ENCODE results near the gene CPLANE2.
A peak's percentile ranks its signal among the peaks of the same experiment; 100 is the strongest.

CPLANE2 gene

DNA sequence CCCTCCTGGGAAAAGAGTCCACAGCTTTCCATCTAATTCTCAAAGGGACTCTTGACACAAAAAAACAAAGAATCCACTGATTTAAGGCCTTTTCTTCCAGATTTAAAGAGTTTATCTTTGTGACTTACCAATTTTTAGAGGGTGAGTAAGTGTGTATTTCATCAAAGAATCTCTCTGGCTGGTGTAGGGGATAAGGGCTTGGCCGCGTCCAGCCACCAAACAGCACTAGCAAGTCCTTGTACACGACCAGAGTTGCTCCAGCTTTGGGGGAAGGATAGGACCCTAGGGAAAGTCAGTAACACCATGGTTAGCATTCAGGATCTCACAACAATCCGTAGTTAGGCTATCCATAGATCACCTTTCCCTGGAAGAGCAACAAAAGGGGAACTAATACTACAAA, 19.5 kb upstream of the CPLANE2 start:
- TF ChIP-seq, protein P1, sequence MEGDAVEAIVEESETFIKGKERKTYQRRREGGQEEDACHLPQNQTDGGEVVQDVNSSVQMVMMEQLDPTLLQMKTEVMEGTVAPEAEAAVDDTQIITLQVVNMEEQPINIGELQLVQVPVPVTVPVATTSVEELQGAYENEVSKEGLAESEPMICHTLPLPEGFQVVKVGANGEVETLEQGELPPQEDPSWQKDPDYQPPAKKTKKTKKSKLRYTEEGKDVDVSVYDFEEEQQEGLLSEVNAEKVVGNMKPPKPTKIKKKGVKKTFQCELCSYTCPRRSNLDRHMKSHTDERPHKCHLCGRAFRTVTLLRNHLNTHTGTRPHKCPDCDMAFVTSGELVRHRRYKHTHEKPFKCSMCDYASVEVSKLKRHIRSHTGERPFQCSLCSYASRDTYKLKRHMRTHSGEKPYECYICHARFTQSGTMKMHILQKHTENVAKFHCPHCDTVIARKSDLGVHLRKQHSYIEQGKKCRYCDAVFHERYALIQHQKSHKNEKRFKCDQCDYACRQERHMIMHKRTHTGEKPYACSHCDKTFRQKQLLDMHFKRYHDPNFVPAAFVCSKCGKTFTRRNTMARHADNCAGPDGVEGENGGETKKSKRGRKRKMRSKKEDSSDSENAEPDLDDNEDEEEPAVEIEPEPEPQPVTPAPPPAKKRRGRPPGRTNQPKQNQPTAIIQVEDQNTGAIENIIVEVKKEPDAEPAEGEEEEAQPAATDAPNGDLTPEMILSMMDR (conservative IDR thresholded peaks at IDR 0.05; ENCODE audit: low read depth), result no peak

DNA sequence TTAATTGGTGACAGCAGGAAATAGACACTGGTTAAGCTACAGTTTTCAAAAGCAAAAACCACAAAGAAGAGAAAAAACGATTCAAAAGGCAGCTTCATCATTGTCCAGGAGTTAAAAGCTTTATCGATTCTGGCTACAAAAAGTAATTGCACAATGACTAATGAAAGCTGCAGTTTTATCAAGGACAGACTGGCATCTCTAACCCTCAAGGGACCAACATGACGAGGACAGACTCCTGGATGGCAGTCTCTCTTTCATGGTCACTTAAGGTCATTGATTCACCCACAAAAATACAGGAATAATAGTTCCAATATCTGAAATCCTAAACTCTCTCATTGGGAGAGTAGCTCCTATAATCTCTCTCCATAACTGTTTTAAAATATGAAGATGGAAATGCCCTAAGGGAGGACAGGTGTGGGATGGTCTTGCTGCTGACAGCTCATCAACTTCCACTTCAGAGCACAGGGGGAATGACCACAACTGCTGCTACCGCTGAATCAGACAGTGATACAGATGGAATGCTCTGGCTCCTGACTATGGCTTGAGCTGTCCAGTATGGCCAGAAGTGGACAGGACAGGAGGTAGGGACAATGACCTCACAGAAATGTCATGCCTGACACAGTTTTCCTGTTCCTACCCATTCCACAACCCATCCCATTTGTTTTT, 17.4 kb upstream of the CPLANE2 start:
- TF ChIP-seq, protein P1 (conservative IDR thresholded peaks at IDR 0.05; ENCODE audit: low read depth), result no peak
- no peak overlapping the region for H3K27ac ChIP-seq
- no peak for DNase-seq (ENCODE audit: low spot score)
- CTCF ChIA-PET, result interaction anchor here (0.5 to 1.0 kb wide), 2 partner anchors 10 to 36 kb away, joined by 3 to 9 read pairs; no protein-coding TSS in a partner anchor
- POLR2A ChIA-PET (ENCODE audit: low non-redundant PET), result no interaction called here

More for the DNA sequence above, 19.5 kb upstream of the CPLANE2 start:
- ChIA-PET POLR2A (ENCODE audit: low non-redundant PET) (no interaction called here), CTCF (no interaction called here)
- no peak overlapping the region for H3K27ac ChIP-seq
- no peak for DNase-seq (ENCODE audit: low spot score)

DNA sequence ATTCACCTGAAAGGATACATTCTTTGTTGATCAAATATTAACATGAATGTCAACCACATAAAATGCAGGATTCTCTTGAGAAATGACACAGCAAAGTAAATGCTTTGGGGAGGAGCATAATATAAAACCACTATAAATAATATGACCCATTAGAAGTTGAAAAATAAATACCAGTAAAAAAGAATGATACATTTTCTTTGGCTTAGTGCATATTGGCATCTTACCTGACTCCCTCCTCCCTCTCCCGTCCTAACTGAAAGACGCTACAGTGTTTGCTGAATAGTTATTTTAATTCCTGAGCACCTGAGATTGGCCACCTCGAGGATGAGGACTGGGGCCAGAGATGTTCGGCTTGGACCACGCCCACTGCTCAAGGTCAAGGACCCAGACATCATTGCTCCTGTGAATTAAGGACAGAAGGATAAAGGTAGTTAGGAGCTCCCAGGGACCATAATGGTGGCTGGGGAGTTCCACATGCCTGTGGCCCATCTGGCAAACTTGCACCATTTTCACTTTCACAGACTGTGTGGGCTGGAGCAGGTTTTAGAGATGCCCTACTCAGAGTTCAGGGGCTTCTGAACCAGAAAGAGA, 16.4 kb upstream of the CPLANE2 start:
- TF ChIP-seq, protein P1 (conservative IDR thresholded peaks at IDR 0.05; ENCODE audit: low read depth), result no peak
- H3K27ac ChIP-seq, result no peak overlapping the region
- ChIA-PET POLR2A (ENCODE audit: low non-redundant PET) (no interaction called here), CTCF (interaction anchor here (1.0 kb wide), 1 partner anchor 9 kb away, joined by 9 read pairs; no protein-coding TSS in a partner anchor)
- DNase-seq (ENCODE audit: low spot score), result no peak

- CTCF ChIA-PET, result no interaction called here
- DNase-seq (ENCODE audit: low spot score), result no peak
- TF ChIP-seq, protein P1 (conservative IDR thresholded peaks at IDR 0.05; ENCODE audit: low read depth), result no peak
- POLR2A ChIA-PET (ENCODE audit: low non-redundant PET), result no interaction called here
- H3K27ac ChIP-seq, result no peak overlapping the region
These were observed 15.9 kb upstream of the CPLANE2 start for GRCh38 chr1:16252912-16253311.

DNA sequence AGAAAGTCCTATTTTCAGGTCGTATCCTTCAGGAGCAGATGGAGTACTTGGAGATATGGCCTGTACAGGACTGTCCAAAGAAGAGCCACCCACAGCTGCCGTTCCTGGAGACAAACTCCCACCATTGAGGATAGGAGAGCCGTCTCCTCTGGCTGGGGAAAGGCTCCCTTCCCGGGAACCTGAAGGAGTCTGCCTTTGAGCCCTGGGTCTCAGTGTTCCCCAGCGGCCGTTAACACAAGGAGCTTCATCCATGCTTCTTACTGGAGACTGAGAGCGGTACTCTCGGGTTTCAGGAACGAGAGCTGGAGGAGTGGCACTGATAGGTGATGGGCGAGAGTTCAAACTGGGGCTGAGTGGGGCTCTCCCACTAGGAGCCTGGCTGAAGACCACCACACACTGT, 14.4 kb upstream of the CPLANE2 start:
- TF ChIP-seq, protein P1 (conservative IDR thresholded peaks at IDR 0.05; ENCODE audit: low read depth), result no peak
- CTCF ChIA-PET, result no interaction called here
- POLR2A ChIA-PET (ENCODE audit: low non-redundant PET), result no interaction called here
- H3K27ac ChIP-seq, result peak overlapping the region; percentile 17; the same call in 1 of the 2 replicates
- no peak for DNase-seq (ENCODE audit: low spot score)

DNA sequence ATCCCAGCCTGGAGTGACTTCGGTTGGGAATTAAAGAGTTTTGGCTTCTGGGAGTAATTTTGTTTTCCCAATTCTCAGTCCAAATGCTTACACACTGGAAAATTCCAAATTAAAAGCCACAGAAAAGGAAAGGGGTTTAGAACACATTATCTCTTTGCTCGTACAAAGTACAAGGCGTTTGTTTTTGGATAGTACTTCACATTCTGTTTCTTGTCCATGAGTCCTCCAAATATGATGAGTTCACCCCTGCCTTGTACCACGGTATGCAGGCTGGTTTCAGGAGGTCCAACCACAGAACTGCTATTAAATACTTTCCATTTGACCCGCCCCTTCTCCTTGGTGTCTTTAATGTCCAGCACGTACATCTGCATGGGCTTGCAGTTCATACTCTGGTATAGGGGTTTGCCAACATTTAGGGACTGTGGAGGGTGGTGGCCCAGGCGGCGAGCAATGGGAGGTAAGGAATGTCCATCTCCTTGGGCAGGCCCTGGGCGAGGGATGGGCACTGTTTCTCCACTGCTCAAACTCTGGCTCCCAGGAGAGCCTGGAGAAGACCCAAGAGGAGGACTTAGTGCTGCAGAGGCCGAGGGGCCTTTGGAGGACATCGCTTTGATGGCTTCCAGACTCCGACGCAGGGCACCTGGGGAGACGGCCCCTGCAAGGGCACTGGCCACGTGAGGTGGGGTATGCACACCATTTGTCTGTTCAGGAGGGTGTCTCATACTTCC, 13.7 kb upstream of the CPLANE2 start:
- ChIA-PET CTCF (no interaction called here), POLR2A (ENCODE audit: low non-redundant PET) (no interaction called here)
- H3K27ac ChIP-seq, result peak overlapping the region; percentile 17; the same call in 1 of the 2 replicates
- no peak for DNase-seq (ENCODE audit: low spot score)
- TF ChIP-seq, protein P1 (conservative IDR thresholded peaks at IDR 0.05; ENCODE audit: low read depth), result no peak
